GM23338 (cell line): ENCODE measurements around the gene DPM1. TPM values are rescaled to one million over a fixed set of nuclear protein-coding genes. Genes with fewer than 3 reads are reported as not detected.

Experiments used
- ATAC-seq: fragments of 200-7000 bp; cut with Tn5 transposase; 3 replicates; pipeline ENCODE4 v1.9.1; 2020
- DNase-seq: peaks from one replicate; pipeline ENCODE4 v3.0.0-alpha.2; 2015; ENCODE audit warnings: low spot score
- H2AFZ ChIP-seq: fragments of 200-600 bp; sonication (generic); 2 replicates; pipeline ENCODE4 v1.8.0; 2016; ENCODE audit warnings: antibody characterized with exemption, mild to moderate bottlenecking, moderate library complexity
- H3F3A ChIP-seq: fragments of 200-600 bp; sonication (generic); replicated peaks from 2 replicates; pipeline ENCODE4 v1.8.0; 2017; ENCODE audit warnings: antibody characterized with exemption, mixed run types, low read depth
- H3K27ac ChIP-seq: fragments of 200-600 bp; sonication (generic); 2 replicates; pipeline ENCODE4 v1.6.1; 2016; ENCODE audit warnings: low read depth
- H3K27me3 ChIP-seq: fragments of 200-600 bp; sonication (generic); 2 replicates; pipeline ENCODE4 v1.8.0; 2016; ENCODE audit warnings: mild to moderate bottlenecking, mixed run types, moderate library complexity; ENCODE audit not compliant: insufficient read depth
- H3K36me3 ChIP-seq: fragments of 200-600 bp; sonication (generic); 2 replicates; pipeline ENCODE4 v1.8.0; 2016; ENCODE audit warnings: mild to moderate bottlenecking; ENCODE audit not compliant: insufficient read depth
- H3K4me1 ChIP-seq: fragments of 200-600 bp; sonication (generic); 2 replicates; pipeline ENCODE4 v1.8.0; 2016; ENCODE audit warnings: mild to moderate bottlenecking, moderate library complexity; ENCODE audit not compliant: insufficient read depth
- H3K4me2 ChIP-seq: fragments of 200-600 bp; sonication (generic); 2 replicates; pipeline ENCODE4 v1.7.1; 2017; ENCODE audit warnings: mixed run types
- H3K4me3 ChIP-seq: fragments of 200-600 bp; sonication (generic); 2 replicates; pipeline ENCODE4 v1.6.1; 2016; ENCODE audit warnings: mixed run types
- H3K79me2 ChIP-seq: fragments of 200-600 bp; sonication (generic); replicated peaks from 2 replicates; pipeline ENCODE4 v1.8.0; 2017; ENCODE audit warnings: mild to moderate bottlenecking; ENCODE audit not compliant: insufficient read depth
- H3K9me2 ChIP-seq: fragments of 200-600 bp; sonication (generic); 2 replicates; pipeline ENCODE4 v1.8.0; 2017; ENCODE audit not compliant: insufficient read depth
- H4K20me1 ChIP-seq: fragments of 200-600 bp; sonication (generic); replicated peaks from 2 replicates; pipeline ENCODE4 v1.8.0; 2017; ENCODE audit warnings: mild to moderate bottlenecking; ENCODE audit not compliant: insufficient read depth
- H3K27ac Mint-ChIP-seq: 2 replicates; pipeline ENCODE4 v1.8.0; 2020; ENCODE audit warnings: inconsistent platforms, mild to moderate bottlenecking, moderate library complexity, mixed read lengths
- H3K27me3 Mint-ChIP-seq: 3 replicates; pipeline ENCODE4 v1.8.0; 2022; ENCODE audit warnings: low read depth, mild to moderate bottlenecking, moderate library complexity, mixed read lengths, inconsistent platforms; ENCODE audit not compliant: insufficient read depth, poor library complexity
- H3K36me3 Mint-ChIP-seq: 3 replicates; pipeline ENCODE4 v1.8.0; 2021; ENCODE audit warnings: low read depth, mild to moderate bottlenecking, inconsistent platforms, moderate library complexity, mixed read lengths
- H3K4me1 Mint-ChIP-seq: 3 replicates; pipeline ENCODE4 v1.8.0; 2020; ENCODE audit warnings: mild to moderate bottlenecking, inconsistent platforms, mixed read lengths
- H3K4me3 Mint-ChIP-seq: 3 replicates; pipeline ENCODE4 v1.8.0; 2021; ENCODE audit warnings: moderate library complexity, mild to moderate bottlenecking, inconsistent platforms, mixed read lengths
- H3K9me3 Mint-ChIP-seq: 3 replicates; pipeline ENCODE4 v1.8.0; 2020; ENCODE audit warnings: moderate library complexity, mild to moderate bottlenecking, inconsistent platforms, mixed read lengths
- CREB1 ChIP-seq: fragments of 250-450 bp; sonication (Bioruptor Pico); IDR thresholded peaks from 2 replicates; pipeline ENCODE4 v1.5.0; 2020; ENCODE audit warnings: low read depth, mild to moderate bottlenecking, moderate library complexity
- CTCF ChIP-seq, 2 experiments: fragments of 200-600 bp in 1 of 2; sonication (generic) in 1 of 2; conservative IDR thresholded peaks; 2 replicates each; pipeline versions ENCODE4 v1.5.1 to v1.6.1; 2016 to 2017; ENCODE audit warnings: antibody characterized with exemption in 2 of 2, low read depth in 2 of 2, mild to moderate bottlenecking in 2 of 2, moderate library complexity in 1 of 2
- ETS1 ChIP-seq: IDR thresholded peaks from 2 replicates; pipeline ENCODE4 v1.6.1; 2016; ENCODE audit warnings: antibody characterized with exemption
- EZH2 ChIP-seq: fragments of 200-600 bp; sonication (generic); IDR thresholded peaks from one replicate; pipeline ENCODE4 v1.8.0; 2017; ENCODE audit warnings: antibody characterized with exemption, mild to moderate bottlenecking, low read depth; ENCODE audit not compliant: unreplicated experiment
- EZH2phosphoT487 ChIP-seq: fragments of 200-600 bp; sonication (generic); IDR thresholded peaks from one replicate; pipeline ENCODE4 v1.8.1; 2018; ENCODE audit warnings: antibody characterized with exemption; ENCODE audit not compliant: unreplicated experiment
- JUNB ChIP-seq: IDR thresholded peaks from one replicate; pipeline ENCODE4 v1.6.1; 2016; ENCODE audit warnings: antibody characterized with exemption; ENCODE audit not compliant: unreplicated experiment
- NANOG ChIP-seq: IDR thresholded peaks from 2 replicates; pipeline ENCODE4 v1.6.1; 2016; ENCODE audit warnings: antibody characterized with exemption, borderline replicate concordance
- POLR2AphosphoS5 ChIP-seq: IDR thresholded peaks from 2 replicates; pipeline ENCODE4 v1.6.1; 2016; ENCODE audit warnings: antibody characterized with exemption, low read depth
- STAT1 ChIP-seq: IDR thresholded peaks from one replicate; pipeline ENCODE4 v1.6.1; 2016; ENCODE audit warnings: antibody characterized with exemption; ENCODE audit not compliant: unreplicated experiment
- ZNF331 ChIP-seq: fragments of 250-450 bp; sonication (Bioruptor Pico); IDR thresholded peaks from 2 replicates; pipeline ENCODE4 v1.5.0; 2020; ENCODE audit warnings: low read depth, mild to moderate bottlenecking, moderate library complexity
- ZNF462 ChIP-seq: fragments of 250-450 bp; sonication (Bioruptor Pico); IDR thresholded peaks from 2 replicates; pipeline ENCODE4 v1.5.0; 2020; ENCODE audit warnings: mild to moderate bottlenecking, moderate library complexity
- polyA plus RNA-seq: library from polyadenylated mRNA; unstranded; fragments of >200 nt; fragmentation: Nextera tagmentation; extraction: Ambion mirVana; gene quantifications from 2 replicates; pipeline ENCODE4 v1.2.1, GENCODE V29; 2016
- total RNA-seq: library from RNA; depleted of rRNA; stranded (reverse); fragments of >200 nt; shearing (Covaris generic); gene quantifications from 2 replicates; pipeline ENCODE4 v1.2.3, GENCODE V29; 2014
- TF ChIP-seq, protein P1 (sequence below): IDR thresholded peaks from one replicate; pipeline ENCODE4 v1.6.1; 2018; ENCODE audit warnings: antibody characterized with exemption; ENCODE audit not compliant: unreplicated experiment

Gene DPM1
- total and polyA plus RNA-seq, 2 experiments from 2014 or later, result 71.7 to 130 TPM

GRCh38 chr20:50953821-50954220 lies 4.5 kb downstream of the DPM1 start (continued):
- TF ChIP-seq, protein P1, sequence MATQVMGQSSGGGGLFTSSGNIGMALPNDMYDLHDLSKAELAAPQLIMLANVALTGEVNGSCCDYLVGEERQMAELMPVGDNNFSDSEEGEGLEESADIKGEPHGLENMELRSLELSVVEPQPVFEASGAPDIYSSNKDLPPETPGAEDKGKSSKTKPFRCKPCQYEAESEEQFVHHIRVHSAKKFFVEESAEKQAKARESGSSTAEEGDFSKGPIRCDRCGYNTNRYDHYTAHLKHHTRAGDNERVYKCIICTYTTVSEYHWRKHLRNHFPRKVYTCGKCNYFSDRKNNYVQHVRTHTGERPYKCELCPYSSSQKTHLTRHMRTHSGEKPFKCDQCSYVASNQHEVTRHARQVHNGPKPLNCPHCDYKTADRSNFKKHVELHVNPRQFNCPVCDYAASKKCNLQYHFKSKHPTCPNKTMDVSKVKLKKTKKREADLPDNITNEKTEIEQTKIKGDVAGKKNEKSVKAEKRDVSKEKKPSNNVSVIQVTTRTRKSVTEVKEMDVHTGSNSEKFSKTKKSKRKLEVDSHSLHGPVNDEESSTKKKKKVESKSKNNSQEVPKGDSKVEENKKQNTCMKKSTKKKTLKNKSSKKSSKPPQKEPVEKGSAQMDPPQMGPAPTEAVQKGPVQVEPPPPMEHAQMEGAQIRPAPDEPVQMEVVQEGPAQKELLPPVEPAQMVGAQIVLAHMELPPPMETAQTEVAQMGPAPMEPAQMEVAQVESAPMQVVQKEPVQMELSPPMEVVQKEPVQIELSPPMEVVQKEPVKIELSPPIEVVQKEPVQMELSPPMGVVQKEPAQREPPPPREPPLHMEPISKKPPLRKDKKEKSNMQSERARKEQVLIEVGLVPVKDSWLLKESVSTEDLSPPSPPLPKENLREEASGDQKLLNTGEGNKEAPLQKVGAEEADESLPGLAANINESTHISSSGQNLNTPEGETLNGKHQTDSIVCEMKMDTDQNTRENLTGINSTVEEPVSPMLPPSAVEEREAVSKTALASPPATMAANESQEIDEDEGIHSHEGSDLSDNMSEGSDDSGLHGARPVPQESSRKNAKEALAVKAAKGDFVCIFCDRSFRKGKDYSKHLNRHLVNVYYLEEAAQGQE, result no peak
- TF ChIP-seq POLR2AphosphoS5, result no peak
- no peak for TF ChIP-seq ZNF331 (CRISPR knock-in tag)
- no peak for TF ChIP-seq EZH2
- TF ChIP-seq ETS1, result no peak
- TF ChIP-seq NANOG, result no peak
- no peak for TF ChIP-seq EZH2phosphoT487

- no peak for ATAC-seq
- Mint-ChIP-seq H3K36me3 (peaks cover 56% of the 10 kb centered on the region), H3K27ac (no peak overlapping the region), H3K4me3 (no peak overlapping the region), H3K27me3 (peaks cover 5% of the 10 kb centered on the region), H3K4me1 (peaks cover 13% of the 10 kb centered on the region), H3K9me3 (0 out of 3 replicates have a peak, but pooled peaks cover 4% of the 10 kb centered on the region)
- Histone ChIP-seq H3K27ac (no peak overlapping the region), H3K79me2 (peaks cover 87% of the 10 kb centered on the region), H2AFZ (no peak overlapping the region), H3K36me3 (peaks cover 49% of the 10 kb centered on the region), H3F3A (no peaks in the 10 kb centered on the region), H3K4me1 (0 out of 2 replicates have a peak, but pooled peaks cover 14% of the 10 kb centered on the region), H3K4me3 (no peak overlapping the region), H4K20me1 (peaks cover 63% of the 10 kb centered on the region), H3K4me2 (no peak overlapping the region), H3K27me3 (no peaks in the 10 kb centered on the region), H3K9me2 (no peaks in the 10 kb centered on the region)
- DNase-seq, result no peak
- TF ChIP-seq STAT1 (no peak), CREB1 (no peak), ETS1 (no peak), NANOG (no peak), EZH2phosphoT487 (no peak), JUNB (no peak), CTCF (conservative IDR thresholded peaks at IDR 0.05; ENCODE audit: low read depth in 2 of 2) (no peak), ZNF462 (CRISPR knock-in tag) (no peak)
These were observed 5.1 kb downstream of the DPM1 start for GRCh38 chr20:50953196-50953595.
